Activated CD4-positive, alpha-beta T cell treated with anti-CD3 and anti-CD28 coated beads, Interleukin-2, amount 10 ng/mL, durations not matched to agents 7 days and 5 days (primary cell): ENCODE measurements around the gene CFI. TPM values are rescaled to one million over a fixed set of nuclear protein-coding genes. Genes with fewer than 3 reads are reported as not detected.

Experiments used
- CTCF ChIA-PET: fragments of 350-600 bp; sonication (Branson Sonifier 250); formaldehyde crosslinking; loops from one replicate; lab custom pipeline; 2021; ENCODE audit warnings: antibody characterized with exemption; lab: Charles Lee
- POLR2A ChIA-PET: fragments of 350-600 bp; sonication (Branson Sonifier 250); formaldehyde crosslinking; loops from one replicate; lab custom pipeline; 2021; ENCODE audit warnings: antibody characterized with exemption; lab: Charles Lee
- DNase-seq: peaks from one replicate; pipeline ENCODE4 v3.0.0-alpha.2; 2020
- H3K27ac Mint-ChIP-seq: one replicate; pipeline ENCODE4 v1.8.0; 2021; ENCODE audit warnings: mild to moderate bottlenecking, moderate library complexity, mixed read lengths
- H3K27me3 Mint-ChIP-seq: one replicate; pipeline ENCODE4 v1.8.0; 2021; ENCODE audit warnings: mixed read lengths
- H3K36me3 Mint-ChIP-seq: one replicate; pipeline ENCODE4 v1.8.0; 2021; ENCODE audit warnings: low read depth, mixed read lengths
- H3K4me1 Mint-ChIP-seq: one replicate; pipeline ENCODE4 v1.8.0; 2021; ENCODE audit warnings: mixed read lengths
- H3K4me3 Mint-ChIP-seq: one replicate; pipeline ENCODE4 v1.8.0; 2021; ENCODE audit warnings: mild to moderate bottlenecking, moderate library complexity, mixed read lengths
- H3K9me3 Mint-ChIP-seq: one replicate; pipeline ENCODE4 v1.8.0; 2021; ENCODE audit warnings: mixed read lengths
- total RNA-seq, 2 experiments: library from RNA; stranded (reverse); gene quantifications; one replicate each; pipeline ENCODE4 v1.2.3, GENCODE V29; 2021

Gene CFI
- total RNA-seq, 2 experiments from 2014 or later = not detected

DNA sequence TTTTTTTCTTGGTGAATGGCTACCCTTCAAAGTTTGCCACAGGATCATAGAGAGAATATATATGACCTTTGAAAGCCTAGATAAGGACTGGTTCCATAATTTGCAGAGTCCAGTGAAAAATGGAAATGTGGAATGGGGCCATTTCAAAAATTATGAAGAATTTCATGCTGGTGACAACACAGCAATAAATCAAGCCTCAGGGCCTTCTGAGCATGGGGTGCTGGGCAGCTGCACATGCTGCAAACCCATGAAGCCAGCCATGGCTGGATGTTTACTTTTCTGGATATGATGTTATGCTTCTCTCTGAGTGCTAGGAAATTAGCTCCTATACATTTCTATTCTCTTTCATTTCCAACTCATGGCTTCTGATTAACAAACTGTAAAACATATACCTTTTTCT is 56.0 kb downstream of the CFI start:
- Mint-ChIP-seq H3K4me1 (no peaks in the 10 kb centered on the region), H3K4me3 (no peak overlapping the region)
- POLR2A ChIA-PET = no interaction called here

DNA sequence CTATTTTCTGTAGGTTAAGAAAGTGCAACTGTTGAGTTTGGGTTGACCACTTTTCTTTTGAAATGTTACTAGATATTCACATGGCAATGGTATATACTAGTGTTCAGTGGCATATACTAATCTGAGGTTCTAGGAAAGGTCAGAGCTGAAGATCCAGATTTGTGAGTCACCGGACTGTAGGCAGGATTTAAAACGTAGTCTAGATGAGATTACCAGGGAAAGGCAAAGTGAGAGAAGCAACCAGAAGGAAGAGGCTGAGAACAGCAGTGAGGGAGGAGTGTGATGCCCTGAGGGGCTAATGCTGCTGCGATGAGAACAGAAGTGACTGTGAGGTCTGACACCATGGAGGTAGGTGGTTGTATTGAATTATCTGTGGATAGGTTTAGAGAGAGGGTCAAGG is 62.3 kb downstream of the CFI start:
- CTCF ChIA-PET = interaction anchor here (2.2 kb wide), 1 partner anchor 9 kb away, joined by 7 read pairs; the partner anchor contains the start of gene PLA2G12A
- no peaks in the 10 kb centered on the region for H3K4me1 Mint-ChIP-seq
- DNase-seq = no peak
- H3K9me3 Mint-ChIP-seq = no peaks in the 10 kb centered on the region
- H3K36me3 Mint-ChIP-seq = no peaks in the 10 kb centered on the region
- H3K27me3 Mint-ChIP-seq = peaks cover 27% of the 10 kb centered on the region
- no peak overlapping the region for H3K27ac Mint-ChIP-seq
- POLR2A ChIA-PET = no interaction called here
- H3K4me3 Mint-ChIP-seq = no peak overlapping the region

More for the DNA sequence above, 56.0 kb downstream of the CFI start:
- no peak for DNase-seq
- CTCF ChIA-PET = no interaction called here
- Mint-ChIP-seq H3K9me3 (no peaks in the 10 kb centered on the region), H3K27ac (no peak overlapping the region), H3K36me3 (no peaks in the 10 kb centered on the region), H3K27me3 (peaks cover 15% of the 10 kb centered on the region)

- H3K27ac Mint-ChIP-seq = no peak overlapping the region
- H3K36me3 Mint-ChIP-seq = no peaks in the 10 kb centered on the region
- no peaks in the 10 kb centered on the region for H3K4me1 Mint-ChIP-seq
- CTCF ChIA-PET = interaction anchor here (1.4 to 2.2 kb wide), 2 partner anchors 8 to 37 kb away, joined by 6 to 7 read pairs; partner anchors contain the start of gene PLA2G12A
- DNase-seq = no peak
- POLR2A ChIA-PET = no interaction called here
- peaks cover 22% of the 10 kb centered on the region for H3K27me3 Mint-ChIP-seq
- no peak overlapping the region for H3K4me3 Mint-ChIP-seq
- H3K9me3 Mint-ChIP-seq = no peaks in the 10 kb centered on the region
Observed at GRCh38 chr4:109738104-109738872, 63.5 kb downstream of the CFI start.

DNA sequence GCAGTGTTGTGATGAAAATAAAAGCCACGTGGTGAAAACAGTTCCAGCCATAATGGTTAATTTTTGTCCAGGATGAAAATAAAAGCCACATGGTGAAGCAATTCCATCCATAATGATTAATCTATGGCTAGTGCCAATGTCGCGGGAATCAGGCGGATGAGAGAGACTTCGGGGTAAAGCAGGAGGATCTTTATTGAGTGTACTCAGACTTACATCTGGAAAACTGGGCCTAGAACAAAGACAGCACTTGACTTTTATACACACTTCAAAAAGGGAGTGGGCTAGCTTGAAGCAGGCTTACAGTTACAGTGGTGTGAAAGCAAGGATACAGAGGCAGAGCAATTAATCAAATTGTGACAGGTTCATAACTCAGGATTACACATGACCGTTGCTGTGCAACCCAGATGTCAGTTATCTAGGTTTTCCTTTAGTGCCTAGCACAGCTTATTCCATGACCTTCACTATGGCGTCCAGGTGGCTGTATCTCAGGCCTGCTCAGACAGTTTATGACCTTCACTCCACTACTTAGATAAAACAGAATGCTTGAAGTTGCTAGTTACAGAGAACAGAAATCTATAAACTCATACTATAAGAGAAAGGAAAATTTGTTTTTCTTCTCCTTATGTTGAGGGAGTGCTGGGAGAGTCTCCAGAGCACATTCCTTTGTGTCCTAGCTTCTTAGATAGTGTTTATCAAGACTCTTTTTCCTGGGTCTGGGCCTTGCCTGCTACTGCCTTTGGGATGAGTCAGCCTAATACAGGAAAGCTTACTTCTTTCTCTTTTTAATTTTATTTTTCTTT is 66.0 kb downstream of the CFI start:
- no peaks in the 10 kb centered on the region for H3K9me3 Mint-ChIP-seq
- peaks cover 12% of the 10 kb centered on the region for H3K27me3 Mint-ChIP-seq
- DNase-seq = no peak
- H3K4me1 Mint-ChIP-seq = no peaks in the 10 kb centered on the region
- H3K27ac Mint-ChIP-seq = no peak overlapping the region
- CTCF ChIA-PET = interaction anchor here (0.6 kb wide), 1 partner anchor 24 kb away, joined by 4 read pairs; no protein-coding TSS in a partner anchor
- POLR2A ChIA-PET = no interaction called here
- no peaks in the 10 kb centered on the region for H3K36me3 Mint-ChIP-seq
- no peak overlapping the region for H3K4me3 Mint-ChIP-seq

DNA sequence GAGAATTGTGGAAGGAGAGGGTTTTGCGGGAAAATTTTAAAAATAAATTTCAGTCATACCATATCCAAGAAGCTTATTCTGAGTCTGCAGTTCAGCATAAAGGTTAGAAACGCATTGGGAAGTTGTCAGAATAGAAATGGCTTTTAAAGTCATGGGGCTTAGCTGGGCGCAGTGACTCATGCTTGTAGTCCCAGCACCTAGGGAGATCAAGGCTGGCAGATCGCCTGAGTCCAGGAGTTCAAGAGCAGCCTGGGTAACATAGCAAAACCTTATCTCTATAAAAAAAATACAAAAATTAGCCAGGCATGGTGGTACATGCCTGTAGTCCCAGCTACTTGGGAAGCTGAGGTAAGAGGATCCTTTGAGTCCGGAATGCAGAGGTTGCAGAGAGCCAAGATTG is 68.1 kb downstream of the CFI start:
- Mint-ChIP-seq H3K4me3 (no peak overlapping the region), H3K36me3 (no peaks in the 10 kb centered on the region), H3K27ac (no peak overlapping the region), H3K27me3 (peaks cover 4% of the 10 kb centered on the region), H3K9me3 (no peaks in the 10 kb centered on the region), H3K4me1 (peaks cover 12% of the 10 kb centered on the region)
- DNase-seq = no peak
- POLR2A ChIA-PET = no interaction called here
- CTCF ChIA-PET = interaction anchor here (0.8 kb wide), 1 partner anchor 144 kb away, joined by 3 read pairs; no protein-coding TSS in a partner anchor

DNA sequence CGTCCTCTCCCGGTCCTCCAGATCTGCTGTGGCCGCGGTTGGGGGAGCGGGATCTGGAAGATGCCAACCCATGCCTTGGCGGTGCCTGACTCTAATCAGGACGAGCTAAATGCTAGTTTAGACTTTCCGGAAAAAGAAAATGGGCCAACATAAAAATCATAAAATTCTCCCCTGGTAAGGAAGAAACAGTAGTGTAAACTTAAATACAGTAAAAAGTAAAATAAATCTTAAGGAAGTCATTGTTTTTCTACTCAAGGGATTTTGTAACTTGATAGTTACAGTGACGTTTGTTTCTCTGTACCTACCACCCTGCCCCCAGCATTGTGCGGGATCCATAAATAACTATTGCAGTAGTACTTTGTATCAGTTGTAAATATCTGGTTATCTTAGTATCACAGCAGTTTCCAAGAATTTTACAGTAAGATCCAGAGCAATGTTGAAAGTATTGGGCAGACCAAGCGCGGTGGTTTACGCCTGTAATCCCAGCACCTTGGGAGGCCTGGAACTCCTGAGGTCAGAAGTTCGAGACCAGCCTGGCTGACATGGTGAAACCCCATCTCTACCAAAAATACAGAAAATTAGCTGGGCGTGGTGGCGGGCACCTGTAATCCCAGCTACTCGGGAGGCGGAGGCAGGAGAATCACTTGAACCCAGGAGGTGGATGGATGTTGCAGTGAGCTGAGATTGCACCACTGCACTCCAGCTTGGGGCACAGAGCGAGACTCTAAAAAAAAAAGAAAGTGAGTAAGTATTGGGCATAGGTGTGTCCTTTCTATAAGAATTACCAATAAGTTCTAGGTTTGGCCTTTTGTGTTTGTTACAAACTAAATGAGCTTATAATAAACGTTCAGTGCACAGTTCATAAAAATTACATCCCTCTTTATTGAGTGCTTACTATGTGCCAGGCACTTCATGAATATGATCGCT is 70.9 kb downstream of the CFI start:
- ChIA-PET POLR2A (interaction anchor here (0.6 kb wide), 1 partner anchor 12 kb away, joined by 3 read pairs; no protein-coding TSS in a partner anchor), CTCF (interaction anchor here (1.0 to 2.7 kb wide), 5 partner anchors 9 to 298 kb away, joined by 3 to 7 read pairs (median 4); partner anchors contain the start of gene SEC24B)
- Mint-ChIP-seq H3K36me3 (peaks cover 4% of the 10 kb centered on the region), H3K4me3 (peak overlapping the region; percentile 77), H3K27me3 (no peaks in the 10 kb centered on the region), H3K27ac (peak overlapping the region; percentile 79), H3K9me3 (no peaks in the 10 kb centered on the region), H3K4me1 (peaks cover 21% of the 10 kb centered on the region)
- DNase-seq = no peak

DNA sequence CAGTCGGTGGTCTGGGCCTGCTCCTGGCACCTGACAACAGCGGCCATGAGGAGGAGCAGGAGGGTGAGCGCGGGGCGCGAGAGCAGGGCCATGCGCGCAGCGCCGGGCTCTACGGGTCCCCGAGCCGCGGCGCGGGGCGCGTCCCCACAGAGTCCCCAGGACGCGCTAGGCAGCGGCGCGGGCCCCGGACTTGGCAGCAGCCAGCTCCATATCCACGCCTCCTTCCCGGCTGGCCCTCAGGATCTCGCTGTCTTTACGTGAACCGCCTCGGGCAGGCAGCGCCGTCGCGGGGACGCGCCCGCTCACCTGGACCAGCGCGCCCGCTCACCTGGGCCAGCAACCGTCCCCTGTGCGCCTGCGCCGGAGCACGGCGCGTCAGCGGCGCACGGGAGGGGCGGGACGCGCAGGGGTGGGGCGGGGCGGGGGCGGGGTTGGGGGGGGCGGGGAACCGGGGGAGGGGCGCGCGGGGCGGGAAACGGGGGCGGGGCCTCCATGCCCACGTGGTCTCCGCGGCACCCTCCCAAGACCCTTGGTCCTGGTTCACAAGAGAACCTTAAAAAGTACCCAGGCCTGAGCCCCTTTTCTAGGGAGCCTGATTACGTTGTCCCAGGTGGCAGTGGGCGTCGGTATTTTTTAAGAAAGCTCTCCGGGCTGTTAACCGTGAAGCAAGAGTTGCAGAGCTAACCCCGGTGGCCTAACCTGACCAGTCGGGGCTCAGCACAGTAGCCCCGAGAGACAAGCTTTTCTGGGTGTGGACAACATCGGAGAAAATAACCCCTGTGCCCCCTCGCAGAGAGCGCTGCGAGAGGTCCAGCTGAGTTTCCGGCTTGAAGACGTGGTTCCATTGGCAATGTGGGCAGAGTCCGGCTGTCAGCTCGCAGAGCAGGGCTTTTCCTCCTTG is 71.8 kb downstream of the CFI start, which contains the start of gene PLA2G12A:
PLA2G12A (minus strand) TSS at position 353 of the 901 bp plus-strand sequence; CDS start at position 92, 261 bp downstream.
- H3K9me3 Mint-ChIP-seq = no peaks in the 10 kb centered on the region
- ChIA-PET CTCF (interaction anchor here (0.7 to 2.7 kb wide), 5 partner anchors 10 to 297 kb away, joined by 3 to 7 read pairs (median 3); partner anchors contain the start of gene SEC24B), POLR2A (interaction anchor here (0.7 kb wide), 1 partner anchor 577 kb away, joined by 3 read pairs; no protein-coding TSS in a partner anchor)
- peak within 1 kb of the TSS; percentile 84 for H3K27ac Mint-ChIP-seq
- peak; percentile 72 for DNase-seq
- H3K36me3 Mint-ChIP-seq = peaks cover 4% of the 10 kb centered on the region
- no peaks in the 10 kb centered on the region for H3K27me3 Mint-ChIP-seq
- H3K4me1 Mint-ChIP-seq = peaks cover 22% of the 10 kb centered on the region
- H3K4me3 Mint-ChIP-seq = peak within 1 kb of the TSS; percentile 85

DNA sequence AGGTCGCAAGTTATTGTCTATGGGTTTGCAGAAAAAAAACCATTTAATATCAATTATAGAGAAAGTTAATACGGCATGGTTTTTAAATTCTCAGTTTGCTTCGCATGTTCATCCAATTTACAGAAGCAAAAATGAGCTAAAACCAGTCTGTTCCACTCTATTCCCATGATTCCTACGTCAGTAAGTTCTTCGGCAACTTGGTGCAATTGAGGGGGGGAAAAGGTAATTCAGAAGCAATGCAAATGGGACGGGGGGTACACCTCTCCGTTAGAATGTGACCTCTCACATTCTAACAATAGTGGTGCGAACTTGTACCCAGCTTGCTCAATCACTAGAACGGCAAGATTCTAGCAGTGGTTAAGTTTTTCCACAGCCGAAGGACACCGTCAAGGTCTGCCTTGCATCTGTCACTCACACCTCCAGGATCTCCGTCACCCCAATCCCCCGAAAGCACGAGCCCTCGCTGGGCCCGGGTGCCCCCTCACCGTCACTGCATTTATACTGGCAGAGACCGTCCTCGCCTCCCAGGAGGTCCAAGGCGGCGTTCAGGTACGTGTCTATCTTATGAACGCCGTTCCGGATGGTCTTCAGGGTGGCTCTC is 72.6 kb downstream of the CFI start:
- Mint-ChIP-seq H3K9me3 (no peaks in the 10 kb centered on the region), H3K36me3 (peaks cover 4% of the 10 kb centered on the region), H3K27me3 (no peaks in the 10 kb centered on the region), H3K27ac (peak overlapping the region; percentile 84), H3K4me1 (peaks cover 22% of the 10 kb centered on the region), H3K4me3 (peak overlapping the region; percentile 85)
- ChIA-PET CTCF (interaction anchor here (0.7 to 2.7 kb wide), 2 partner anchors 10 to 21 kb away, joined by 3 to 7 read pairs; no protein-coding TSS in a partner anchor), POLR2A (interaction anchor here (0.7 kb wide), 1 partner anchor 578 kb away, joined by 3 read pairs; no protein-coding TSS in a partner anchor)
- peak; percentile 24 for DNase-seq

GRCh38 chr4:109728385-109728784 is 73.4 kb downstream of the CFI start:
- Mint-ChIP-seq H3K9me3 (no peaks in the 10 kb centered on the region), H3K36me3 (peaks cover 5% of the 10 kb centered on the region), H3K27ac (no peak overlapping the region), H3K4me3 (peak overlapping the region; percentile 85), H3K27me3 (no peaks in the 10 kb centered on the region), H3K4me1 (peaks cover 22% of the 10 kb centered on the region)
- CTCF ChIA-PET = interaction anchor here (0.7 kb wide), 1 partner anchor 20 kb away, joined by 3 read pairs; no protein-coding TSS in a partner anchor
- DNase-seq = no peak
- POLR2A ChIA-PET = no interaction called here

- peaks cover 10% of the 10 kb centered on the region for H3K36me3 Mint-ChIP-seq
- H3K27me3 Mint-ChIP-seq = no peaks in the 10 kb centered on the region
- H3K4me3 Mint-ChIP-seq = no peak overlapping the region
- CTCF ChIA-PET = no interaction called here
- H3K9me3 Mint-ChIP-seq = peaks cover 4% of the 10 kb centered on the region
- POLR2A ChIA-PET = no interaction called here
- DNase-seq = no peak
- peaks cover 7% of the 10 kb centered on the region for H3K4me1 Mint-ChIP-seq
- no peak overlapping the region for H3K27ac Mint-ChIP-seq
Observed at GRCh38 chr4:109723110-109723509, 78.7 kb downstream of the CFI start.

GRCh38 chr4:109722357-109722756 is 79.4 kb downstream of the CFI start:
- POLR2A ChIA-PET = no interaction called here
- CTCF ChIA-PET = no interaction called here
- no peaks in the 10 kb centered on the region for H3K27me3 Mint-ChIP-seq

More at GRCh38 chr4:109722357-109722756, 79.4 kb downstream of the CFI start:
- no peak for DNase-seq
- no peak overlapping the region for H3K4me3 Mint-ChIP-seq
- H3K4me1 Mint-ChIP-seq = peaks cover 3% of the 10 kb centered on the region
- H3K27ac Mint-ChIP-seq = no peak overlapping the region
- H3K36me3 Mint-ChIP-seq = peaks cover 15% of the 10 kb centered on the region
- H3K9me3 Mint-ChIP-seq = peaks cover 4% of the 10 kb centered on the region
